ENCODE results near the gene RAB11FIP3. TPM values are rescaled to one million over a fixed set of nuclear protein-coding genes. Genes with fewer than 3 reads are reported as not detected.

RAB11FIP3 gene
- total RNA-seq, 1 donor from 2014 or later, result 52.1 TPM

- no peaks in the 10 kb centered on the region for H3K9me3 Mint-ChIP-seq
- no peak for TF ChIP-seq CTCF (conservative IDR thresholded peaks at IDR 0.05)
- peaks cover 3% of the 10 kb centered on the region for H3K4me1 Mint-ChIP-seq (ENCODE audit: unreplicated experiment)
- H3K36me3 Mint-ChIP-seq, result no peaks in the 10 kb centered on the region
- no peak for DNase-seq (ENCODE audit: extremely low spot score, unreplicated experiment)
- no peak overlapping the region for H3K4me3 Mint-ChIP-seq
- no peak overlapping the region for H3K27ac Mint-ChIP-seq
- H3K27me3 Mint-ChIP-seq, result peaks cover 6% of the 10 kb centered on the region
Measured at GRCh38 chr16:554297-554621, 128.8 kb downstream of the RAB11FIP3 start.

GRCh38 chr16:554640-555365, 129.4 kb downstream of the RAB11FIP3 start:
- peaks cover 9% of the 10 kb centered on the region for H3K27me3 Mint-ChIP-seq
- DNase-seq (ENCODE audit: extremely low spot score, unreplicated experiment), result no peak
- H3K36me3 Mint-ChIP-seq, result no peaks in the 10 kb centered on the region
- no peak overlapping the region for H3K27ac Mint-ChIP-seq
- no peaks in the 10 kb centered on the region for H3K9me3 Mint-ChIP-seq
- TF ChIP-seq CTCF (conservative IDR thresholded peaks at IDR 0.05), result no peak
- peaks cover 3% of the 10 kb centered on the region for H3K4me1 Mint-ChIP-seq (ENCODE audit: unreplicated experiment)
- H3K4me3 Mint-ChIP-seq, result no peak overlapping the region

- no peaks in the 10 kb centered on the region for H3K36me3 Mint-ChIP-seq
- no peak for DNase-seq (ENCODE audit: extremely low spot score, unreplicated experiment)
- no peak for TF ChIP-seq CTCF (conservative IDR thresholded peaks at IDR 0.05)
- no peak overlapping the region for H3K27ac Mint-ChIP-seq
- H3K4me3 Mint-ChIP-seq, result no peak overlapping the region
- peaks cover 3% of the 10 kb centered on the region for H3K4me1 Mint-ChIP-seq (ENCODE audit: unreplicated experiment)
- H3K9me3 Mint-ChIP-seq, result no peaks in the 10 kb centered on the region
- peaks cover 9% of the 10 kb centered on the region for H3K27me3 Mint-ChIP-seq
Measured at GRCh38 chr16:555528-556473, 130.4 kb downstream of the RAB11FIP3 start.

GRCh38 chr16:556474-557173, 131.2 kb downstream of the RAB11FIP3 start:
- Mint-ChIP-seq H3K4me3 (no peak overlapping the region), H3K36me3 (no peaks in the 10 kb centered on the region), H3K9me3 (no peaks in the 10 kb centered on the region), H3K27ac (no peak overlapping the region), H3K27me3 (peaks cover 11% of the 10 kb centered on the region), H3K4me1 (ENCODE audit: unreplicated experiment) (peaks cover 3% of the 10 kb centered on the region)
- no peak for DNase-seq (ENCODE audit: extremely low spot score, unreplicated experiment)
- no peak for TF ChIP-seq CTCF (conservative IDR thresholded peaks at IDR 0.05)

- Mint-ChIP-seq H3K36me3 (no peaks in the 10 kb centered on the region), H3K4me3 (no peak overlapping the region)
Measured at GRCh38 chr16:557463-558297, 132.2 kb downstream of the RAB11FIP3 start.

More at GRCh38 chr16:557463-558297, 132.2 kb downstream of the RAB11FIP3 start:
- no peak overlapping the region for H3K27ac Mint-ChIP-seq
- TF ChIP-seq CTCF (conservative IDR thresholded peaks at IDR 0.05), result no peak
- H3K9me3 Mint-ChIP-seq, result no peaks in the 10 kb centered on the region
- H3K27me3 Mint-ChIP-seq, result peaks cover 21% of the 10 kb centered on the region
- DNase-seq (ENCODE audit: extremely low spot score, unreplicated experiment), result no peak
- H3K4me1 Mint-ChIP-seq (ENCODE audit: unreplicated experiment), result peaks cover 9% of the 10 kb centered on the region

Measured in type B pancreatic cell (in vitro differentiated cells).